Progenitor cell of endocrine pancreas (in vitro differentiated cells): ENCODE measurements around the gene NEK11. TPM values are rescaled to one million over a fixed set of nuclear protein-coding genes. Genes with fewer than 3 reads are reported as not detected.

Source experiments
- DNase-seq: peaks from one replicate; pipeline ENCODE4 v3.0.0; 2021; ENCODE audit warnings: low spot score; ENCODE audit not compliant: unreplicated experiment
- H3K27ac Mint-ChIP-seq: 2 replicates; pipeline ENCODE4 v1.8.0; 2021; ENCODE audit warnings: mild to moderate bottlenecking, moderate library complexity, mixed read lengths
- H3K27me3 Mint-ChIP-seq: 2 replicates; pipeline ENCODE4 v1.8.0; 2021; ENCODE audit warnings: mixed read lengths
- H3K36me3 Mint-ChIP-seq: 2 replicates; pipeline ENCODE4 v1.8.0; 2022; ENCODE audit warnings: mixed read lengths; ENCODE audit not compliant: insufficient read depth
- H3K4me1 Mint-ChIP-seq: 2 replicates; pipeline ENCODE4 v1.8.0; 2021; ENCODE audit warnings: low read depth, mixed read lengths
- H3K4me3 Mint-ChIP-seq: 2 replicates; pipeline ENCODE4 v1.8.0; 2021; ENCODE audit warnings: low read depth, mild to moderate bottlenecking, moderate library complexity, mixed read lengths
- H3K9me3 Mint-ChIP-seq: 2 replicates; pipeline ENCODE4 v1.8.0; 2021; ENCODE audit warnings: low read depth, mixed read lengths
- CTCF ChIP-seq: fragments of 200-600 bp; sonication (generic); IDR thresholded peaks from one replicate; pipeline ENCODE4 v1.5.0; 2021; ENCODE audit warnings: antibody characterized with exemption, mild to moderate bottlenecking; ENCODE audit not compliant: unreplicated experiment
- total RNA-seq: library from RNA; stranded (reverse); gene quantifications from 2 replicates; pipeline ENCODE4 v1.2.1, GENCODE V29; 2021

NEK11 gene
- total RNA-seq, 1 donor from 2014 or later = 18.7 TPM

GRCh38 chr3:130992344-130992743 lies 34.3 kb upstream of the NEK11 start:
- no peak for TF ChIP-seq CTCF
- no peak overlapping the region for H3K27ac Mint-ChIP-seq
- no peaks in the 10 kb centered on the region for H3K9me3 Mint-ChIP-seq
- DNase-seq = no peak
- no peaks in the 10 kb centered on the region for H3K4me1 Mint-ChIP-seq
- no peak overlapping the region for H3K4me3 Mint-ChIP-seq
- no peaks in the 10 kb centered on the region for H3K27me3 Mint-ChIP-seq
- H3K36me3 Mint-ChIP-seq = peaks cover 10% of the 10 kb centered on the region

- no peak for DNase-seq
- Mint-ChIP-seq H3K27ac (no peak overlapping the region), H3K4me3 (no peak overlapping the region), H3K36me3 (peaks cover 7% of the 10 kb centered on the region), H3K27me3 (no peaks in the 10 kb centered on the region), H3K9me3 (no peaks in the 10 kb centered on the region), H3K4me1 (no peaks in the 10 kb centered on the region)
- TF ChIP-seq CTCF = no peak
Measured at GRCh38 chr3:130997289-130997688, 29.4 kb upstream of the NEK11 start.

- no peak for TF ChIP-seq CTCF
Measured at GRCh38 chr3:131001071-131001470, 25.6 kb upstream of the NEK11 start.

GRCh38 chr3:131004603-131005002 lies 22.1 kb upstream of the NEK11 start:
- Mint-ChIP-seq H3K27me3 (no peaks in the 10 kb centered on the region), H3K4me3 (no peak overlapping the region), H3K36me3 (peaks cover 8% of the 10 kb centered on the region), H3K9me3 (no peaks in the 10 kb centered on the region), H3K4me1 (no peaks in the 10 kb centered on the region), H3K27ac (peak overlapping the region; percentile 14)
- DNase-seq = no peak
- no peak for TF ChIP-seq CTCF

More at GRCh38 chr3:131001071-131001470, 25.6 kb upstream of the NEK11 start:
- H3K9me3 Mint-ChIP-seq = no peaks in the 10 kb centered on the region
- H3K4me3 Mint-ChIP-seq = no peak overlapping the region
- no peak overlapping the region for H3K27ac Mint-ChIP-seq
- no peaks in the 10 kb centered on the region for H3K4me1 Mint-ChIP-seq
- peaks cover 11% of the 10 kb centered on the region for H3K36me3 Mint-ChIP-seq
- no peaks in the 10 kb centered on the region for H3K27me3 Mint-ChIP-seq
- DNase-seq = no peak

GRCh38 chr3:131007256-131007655 lies 19.4 kb upstream of the NEK11 start:
- no peaks in the 10 kb centered on the region for H3K27me3 Mint-ChIP-seq
- H3K9me3 Mint-ChIP-seq = no peaks in the 10 kb centered on the region
- peaks cover 9% of the 10 kb centered on the region for H3K36me3 Mint-ChIP-seq
- no peak overlapping the region for H3K4me3 Mint-ChIP-seq
- H3K4me1 Mint-ChIP-seq = no peaks in the 10 kb centered on the region
- TF ChIP-seq CTCF = no peak
- DNase-seq = no peak
- H3K27ac Mint-ChIP-seq = no peak overlapping the region
